DOHH2 (cell line): ENCODE results near the gene SNRPA.

Experiments used
- CTCF ChIP-seq: fragments of 200-600 bp; sonication (generic); IDR thresholded peaks from one replicate; pipeline ENCODE4 v1.5.1; 2014; ENCODE audit warnings: antibody characterized with exemption, mild to moderate bottlenecking, low read depth, low read length; ENCODE audit not compliant: poor library complexity, severe bottlenecking
- EZH2phosphoT487 ChIP-seq: fragments of 200-600 bp; sonication (generic); IDR thresholded peaks from 2 replicates; pipeline ENCODE4 v1.6.1; 2017; ENCODE audit warnings: borderline replicate concordance, mild to moderate bottlenecking, antibody characterized with exemption, low read length, moderate library complexity, mixed read lengths

- peak; percentile 12 for TF ChIP-seq CTCF
- no peak for TF ChIP-seq EZH2phosphoT487
Measured at GRCh38 chr19:40716482-40717324, 34.3 kb upstream of the SNRPA start, which contains the start of the genes COQ8B and ITPKC.
